H1 (cell line): ENCODE data around the gene GRM7. TPM values are rescaled to one million over a fixed set of nuclear protein-coding genes. Genes with fewer than 3 reads are reported as not detected.

ENCODE experiments used
- CTCF ChIA-PET: fragments of 300-600 bp; sonication (Branson Sonifier 250); formaldehyde crosslinking; loops from one replicate; lab custom pipeline; 2021; ENCODE audit not compliant: partially characterized antibody; lab: Charles Lee
- POLR2A ChIA-PET: fragments of 300-600 bp; sonication (Branson Sonifier 250); formaldehyde crosslinking; loops from one replicate; lab custom pipeline; 2021; ENCODE audit warnings: inconsistent platforms; ENCODE audit not compliant: partially characterized antibody; lab: Charles Lee
- DNase-seq, 2 experiments: peaks; one replicate each; pipeline versions ENCODE4 v3.0.0 to v3.0.0-alpha.2; 2010 to 2022; ENCODE audit warnings: low spot score in 2 of 2, low read depth in 1 of 2, mixed read lengths in 1 of 2
- FAIRE-seq: peaks from 2 replicates; lab custom pipeline; 2011; peaks lifted over from hg19 to GRCh38; lab: Jason Lieb, UNC
- H2AFZ ChIP-seq: 2 replicates; pipeline ENCODE4 v1.8.1; 2012; ENCODE audit warnings: low read length, inconsistent platforms
- H2AK5ac ChIP-seq: 2 replicates; pipeline ENCODE4 v1.6.1; 2013; ENCODE audit warnings: low read depth, low read length
- H2BK120ac ChIP-seq: replicated peaks from 2 replicates; pipeline ENCODE3; 2013; ENCODE audit warnings: low read depth, low read length, inconsistent platforms
- H2BK12ac ChIP-seq: 2 replicates; pipeline ENCODE4 v1.6.1; 2013; ENCODE audit warnings: low read depth, low read length
- H2BK15ac ChIP-seq: 2 replicates; pipeline ENCODE4 v1.6.1; 2013; ENCODE audit warnings: low read length
- H2BK20ac ChIP-seq: 2 replicates; pipeline ENCODE4 v1.6.1; 2013; ENCODE audit warnings: low read length
- H2BK5ac ChIP-seq: 2 replicates; pipeline ENCODE4 v1.6.1; 2013; ENCODE audit warnings: low read depth, low read length
- H3K14ac ChIP-seq: 2 replicates; pipeline ENCODE4 v1.6.1; 2013; ENCODE audit warnings: inconsistent platforms; ENCODE audit not compliant: insufficient read length
- H3K18ac ChIP-seq: 2 replicates; pipeline ENCODE4 v1.6.1; 2013; ENCODE audit warnings: low read length; ENCODE audit errors: extremely low read depth
- H3K23ac ChIP-seq: 2 replicates; pipeline ENCODE4 v1.6.1; 2013; ENCODE audit warnings: inconsistent platforms; ENCODE audit not compliant: insufficient read length
- H3K23me2 ChIP-seq: 2 replicates; pipeline ENCODE4 v1.6.1; 2013; ENCODE audit warnings: low read depth, low read length
- H3K27ac ChIP-seq: 2 replicates; pipeline ENCODE4 v1.6.1; 2011; ENCODE audit warnings: low read depth, low read length, inconsistent platforms
- H3K27me3 ChIP-seq, 4 experiments: replicated peaks in 1 of 4; 1 replicate in 1 of 4; 2 replicates in 3 of 4; pipeline versions ENCODE4 v1.6.1 to v1.8.1; 2011 to 2013; ENCODE audit warnings: low read length in 3 of 4, mild to moderate bottlenecking in 3 of 4, inconsistent platforms in 2 of 4, mixed read lengths in 2 of 4, moderate library complexity in 1 of 4; ENCODE audit not compliant: control insufficient read depth in 3 of 4, insufficient read depth in 3 of 4; ENCODE audit errors: extremely low read depth in 1 of 4
- H3K36me3 ChIP-seq, 4 experiments: 2 replicates each; pipeline versions ENCODE4 v1.6.1 to v1.8.1; 2011 to 2013; ENCODE audit warnings: mild to moderate bottlenecking in 4 of 4, low read length in 3 of 4, moderate library complexity in 2 of 4, control low read depth in 1 of 4, inconsistent platforms in 1 of 4; ENCODE audit not compliant: insufficient read depth in 4 of 4, control insufficient read depth in 2 of 4
- H3K4ac ChIP-seq: replicated peaks from 2 replicates; pipeline ENCODE3; 2013; ENCODE audit warnings: low read length, low read depth, mixed read lengths, inconsistent platforms; ENCODE audit not compliant: insufficient read length
- H3K4me1 ChIP-seq, 4 experiments: replicated peaks in 1 of 4; 1 replicate in 1 of 4; 2 replicates in 3 of 4; pipeline versions ENCODE4 v1.6.1 to v1.8.1; 2011 to 2013; ENCODE audit warnings: low read length in 3 of 4, inconsistent platforms in 2 of 4, mixed read lengths in 1 of 4; ENCODE audit not compliant: insufficient read depth in 4 of 4, control insufficient read depth in 3 of 4
- H3K4me2 ChIP-seq, 2 experiments: 2 replicates each; pipeline versions ENCODE4 v1.6.1 to v1.8.1; 2011 to 2013; ENCODE audit warnings: low read depth in 2 of 2, low read length in 2 of 2, control low read depth in 1 of 2, inconsistent platforms in 1 of 2, mild to moderate bottlenecking in 1 of 2; ENCODE audit not compliant: insufficient read depth in 1 of 2
- H3K4me3 ChIP-seq, 4 experiments: fragments of 200-600, 300-600 bp in 1 of 4; sonication (generic), shearing (Covaris generic), sonication (Bioruptor Twin) in 1 of 4; 2 replicates each; pipeline versions ENCODE4 v1.5.1 to v1.8.1; 2011 to 2016; ENCODE audit warnings: low read length in 4 of 4, low read depth in 3 of 4, control low read depth in 2 of 4, inconsistent platforms in 2 of 4, mild to moderate bottlenecking in 2 of 4, mixed read lengths in 1 of 4, moderate library complexity in 1 of 4; ENCODE audit not compliant: insufficient read depth in 2 of 4; ENCODE audit errors: extremely low read depth in 1 of 4
- H3K56ac ChIP-seq: replicated peaks from 2 replicates; pipeline ENCODE3; 2013; ENCODE audit warnings: low read depth, mild to moderate bottlenecking, mixed read lengths, low read length, inconsistent platforms; ENCODE audit not compliant: insufficient read length
- H3K79me1 ChIP-seq: 2 replicates; pipeline ENCODE4 v1.6.1; 2013; ENCODE audit warnings: low read depth, low read length, control low read depth
- H3K79me2 ChIP-seq, 2 experiments: 2 replicates each; pipeline versions ENCODE4 v1.6.1 to v1.8.1; 2012 to 2013; ENCODE audit warnings: low read length in 2 of 2, mild to moderate bottlenecking in 2 of 2, inconsistent platforms in 1 of 2; ENCODE audit not compliant: insufficient read depth in 2 of 2, control insufficient read depth in 1 of 2
- H3K9ac ChIP-seq, 4 experiments: replicated peaks in 1 of 4; 1 replicate in 1 of 4; 2 replicates in 3 of 4; pipeline versions ENCODE4 v1.6.1 to v1.8.1; 2011 to 2013; ENCODE audit warnings: low read depth in 3 of 4, low read length in 3 of 4, control low read depth in 2 of 4, mild to moderate bottlenecking in 2 of 4, moderate library complexity in 2 of 4, inconsistent platforms in 1 of 4; ENCODE audit errors: extremely low read depth in 1 of 4
- H3K9me3 ChIP-seq, 2 experiments: 2 replicates each; pipeline versions ENCODE4 v1.6.1 to v1.8.1; 2012 to 2013; ENCODE audit warnings: mild to moderate bottlenecking in 2 of 2, moderate library complexity in 2 of 2, control low read depth in 1 of 2, inconsistent platforms in 1 of 2, low read depth in 1 of 2, low read length in 1 of 2, mixed read lengths in 1 of 2; ENCODE audit not compliant: insufficient read depth in 2 of 2
- H4K20me1 ChIP-seq, 2 experiments: replicated peaks in 1 of 2; 2 replicates each; pipeline versions ENCODE3 to v1.8.1; 2011 to 2013; ENCODE audit warnings: inconsistent platforms in 2 of 2, low read length in 2 of 2, mild to moderate bottlenecking in 1 of 2; ENCODE audit not compliant: insufficient read depth in 2 of 2, control insufficient read depth in 1 of 2
- H4K5ac ChIP-seq: 2 replicates; pipeline ENCODE4 v1.6.1; 2013; ENCODE audit warnings: low read length, low read depth, mixed read lengths, inconsistent platforms; ENCODE audit not compliant: insufficient read length
- H4K8ac ChIP-seq: 2 replicates; pipeline ENCODE4 v1.8.0; 2013; ENCODE audit warnings: mild to moderate bottlenecking, moderate library complexity, low read length, inconsistent platforms; ENCODE audit not compliant: insufficient read depth; ENCODE audit errors: extremely low read depth
- H4K91ac ChIP-seq: replicated peaks from 2 replicates; pipeline ENCODE3; 2013; ENCODE audit warnings: low read length, mixed read lengths, inconsistent platforms; ENCODE audit not compliant: insufficient read length
- CBX8 ChIP-seq: fragments of 300-800, 300-1000 bp; sonication (generic); IDR thresholded peaks from 2 replicates; pipeline ENCODE4 v1.7.1; 2016; ENCODE audit warnings: low read depth, low read length, borderline replicate concordance
- EZH2 ChIP-seq: fragments of 200-600 bp; sonication (generic); IDR thresholded peaks from 2 replicates; pipeline ENCODE4 v1.7.1; 2012; ENCODE audit warnings: low read depth, mild to moderate bottlenecking, moderate library complexity, low read length, inconsistent platforms; ENCODE audit not compliant: severe bottlenecking
- JUND ChIP-seq: IDR thresholded peaks from 2 replicates; pipeline ENCODE4 v1.6.1; 2011; ENCODE audit warnings: mild to moderate bottlenecking, improper control_type of control experiment, low read length
- POU5F1 ChIP-seq: IDR thresholded peaks from 2 replicates; pipeline ENCODE4 v1.6.1; 2011; ENCODE audit warnings: low read depth, mild to moderate bottlenecking, low read length, moderate library complexity
- SRF ChIP-seq: IDR thresholded peaks from 2 replicates; pipeline ENCODE4 v1.6.1; 2011; ENCODE audit warnings: mild to moderate bottlenecking, low read depth, low read length, moderate library complexity
- SUZ12 ChIP-seq: fragments of 200-600 bp; sonication (generic); IDR thresholded peaks from 2 replicates; pipeline ENCODE4 v1.6.1; 2012; ENCODE audit warnings: mild to moderate bottlenecking, inconsistent platforms, low read length, moderate library complexity, mixed read lengths
- WGBS, 2 experiments: shearing (Covaris generic) in 1 of 2; methylation state at CpG; one replicate each; pipeline versions ENCODE4 v1.1.6 to v1.1.7; 2013 to 2015; ENCODE audit warnings: low lambda C conversion rate in 2 of 2, mixed read lengths in 2 of 2, inconsistent platforms in 1 of 2, low coverage in 1 of 2, missing lambda C conversion rate in 1 of 2; ENCODE audit not compliant: insufficient replicate concordance in 2 of 2, insufficient coverage in 1 of 2, insufficient read length in 1 of 2; ENCODE audit errors: extremely low coverage in 1 of 2, missing lambda C conversion rate in 1 of 2; 5-methylcytosine and 5-hydroxymethylcytosine counted together
- polyA plus RNA-seq, 7 experiments: library from polyadenylated mRNA; depleted of rRNA in 3 of 7; stranded (reverse) in 5 of 7; unstranded in 2 of 7; fragments of >200 nt in 5 of 7; fragments of 200-250 nt in 2 of 7; gene quantifications; 1 replicate in 5 of 7; 2 replicates in 1 of 7; 4 replicates in 1 of 7; pipeline versions ENCODE4 v1.2.1 to v1.2.3, GENCODE V29; 2011 to 2013; ENCODE audit warnings: missing spikeins in 2 of 7, mixed read lengths in 2 of 7
- total RNA-seq: library from RNA; stranded (reverse); fragmentation: NEBNext Ultra II Directional; extraction: Animal tissue kit (Norgen Biotek cat#: 25700); gene quantifications from 2 replicates; pipeline ENCODE4 v1.2.1, GENCODE V29; 2021
- TF ChIP-seq, protein P1 (sequence below): IDR thresholded peaks from 2 replicates; pipeline ENCODE4 v1.6.1; 2011; ENCODE audit warnings: low read length, improper control_type of control experiment

The GRM7 gene
- total and polyA plus RNA-seq, 2 of the 8 experiments (the other 6 are each of a cell fraction or from before 2014, with no cell fraction given): 0.17 to 0.24 TPM

DNA sequence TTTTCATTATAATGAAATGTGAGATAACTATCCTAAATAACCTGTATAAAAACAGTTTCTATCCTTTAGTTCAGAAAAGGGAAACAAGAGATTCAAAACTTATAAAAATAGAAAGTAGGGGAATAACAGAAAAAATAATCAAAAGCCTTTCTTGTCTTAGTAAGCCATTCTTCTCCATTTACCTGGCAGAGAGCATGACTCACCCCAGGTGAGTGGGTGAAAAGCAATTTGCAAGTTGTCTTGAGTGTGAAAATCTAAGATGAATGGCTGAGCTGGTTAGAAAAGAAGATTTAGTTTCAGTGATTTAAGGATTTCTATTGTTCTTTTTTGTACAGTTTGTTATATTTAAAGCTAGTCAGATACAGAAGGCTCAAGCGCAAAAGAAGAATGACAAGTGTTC, 702.0 kb downstream of the GRM7 start:
- Histone ChIP-seq H2BK20ac (no peak overlapping the region), H2BK5ac (no peak overlapping the region), H2BK12ac (no peak overlapping the region), H2AK5ac (no peak overlapping the region), H3K4me3 (no peak overlapping the region), H4K5ac (no peak overlapping the region), H3K4me1 (no peaks in the 10 kb centered on the region), H3K36me3 (no peaks in the 10 kb centered on the region), H3K23ac (no peak overlapping the region), H3K27ac (no peak overlapping the region), H2BK120ac (no peak overlapping the region), H3K4ac (no peak overlapping the region), H3K27me3 (no peaks in the 10 kb centered on the region), H3K56ac (no peak overlapping the region), H4K91ac (no peak overlapping the region), H3K14ac (no peak overlapping the region), H2AFZ (no peak overlapping the region), H2BK15ac (no peak overlapping the region), H3K4me2 (no peak overlapping the region), H4K8ac (no peak overlapping the region), H3K9ac (no peak overlapping the region), H4K20me1 (no peaks in the 10 kb centered on the region), H3K79me1 (no peaks in the 10 kb centered on the region), H3K18ac (no peak overlapping the region), H3K79me2 (no peaks in the 10 kb centered on the region), H3K23me2 (no peaks in the 10 kb centered on the region), H3K9me3 (no peaks in the 10 kb centered on the region)
- POLR2A ChIA-PET: no interaction called here
- DNase-seq (no peak), FAIRE-seq (no peak)
- TF ChIP-seq JUND: 0 out of 2 replicates have a peak, but pooled peaks have one; percentile 10
- TF ChIP-seq, protein P1, sequence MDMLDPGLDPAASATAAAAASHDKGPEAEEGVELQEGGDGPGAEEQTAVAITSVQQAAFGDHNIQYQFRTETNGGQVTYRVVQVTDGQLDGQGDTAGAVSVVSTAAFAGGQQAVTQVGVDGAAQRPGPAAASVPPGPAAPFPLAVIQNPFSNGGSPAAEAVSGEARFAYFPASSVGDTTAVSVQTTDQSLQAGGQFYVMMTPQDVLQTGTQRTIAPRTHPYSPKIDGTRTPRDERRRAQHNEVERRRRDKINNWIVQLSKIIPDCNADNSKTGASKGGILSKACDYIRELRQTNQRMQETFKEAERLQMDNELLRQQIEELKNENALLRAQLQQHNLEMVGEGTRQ: no peak
- no peak for TF ChIP-seq EZH2
- no peak for TF ChIP-seq POU5F1
- TF ChIP-seq SRF: no peak
- no peak for TF ChIP-seq SUZ12
- TF ChIP-seq CBX8: no peak
- CTCF ChIA-PET: interaction anchor here (1.3 kb wide), 1 partner anchor 25 kb away, joined by 3 read pairs; no protein-coding TSS in a partner anchor
- WGBS, 2 experiments: 96% methylated on average over 1 of the region's 1 CpG; no CpG with 5 or more reads in 1 of the 2 experiments
